Stimulated activated CD4-positive, alpha-beta T cell treated with anti-CD3 and anti-CD28 coated beads, Interleukin-15, amount 100 ng/mL, for 24 hours (primary cell): ENCODE data around the gene AIMP2.
"Not testable (repeated sequence)": the region's sequence is repeated elsewhere in the genome, so short reads cannot be mapped to it uniquely, and the experiment has no call there.

Experiments
- DNase-seq: peaks from one replicate; pipeline ENCODE4 v3.0.0-alpha.2; 2020

Gene AIMP2

GRCh38 chr7:6008668-6009611, at the start of gene AIMP2, which contains the start of gene PMS2:
AIMP2 (plus strand) TSS chr7:6009272; CDS start chr7:6009364, 92 bp downstream.
PMS2 (minus strand) TSS chr7:6009049; CDS start chr7:6009019, 30 bp downstream.
- DNase-seq: peak; percentile 99

DNA sequence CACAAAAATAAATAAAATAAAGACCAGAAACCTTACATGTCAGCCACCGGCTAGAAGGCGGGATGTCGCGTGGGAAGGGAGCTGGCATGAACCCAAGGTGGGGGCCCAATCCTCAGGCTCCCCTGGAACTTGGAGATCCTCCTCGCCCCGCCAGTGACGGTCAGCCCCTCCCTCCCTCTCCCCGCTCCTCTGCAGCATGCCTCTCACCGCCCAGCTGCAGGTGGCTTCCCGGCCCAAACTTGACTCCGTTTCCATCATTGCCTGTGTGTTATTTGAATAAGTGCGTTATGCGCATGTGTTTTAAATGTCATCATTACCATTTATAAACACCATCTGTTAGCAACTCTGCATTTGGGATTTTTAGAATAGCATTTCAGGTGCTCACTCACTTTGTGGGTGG, 45.9 kb upstream of the AIMP2 start:
- not testable (repeated sequence) for DNase-seq

GRCh38 chr7:5963810-5964209, 45.3 kb upstream of the AIMP2 start:
- not testable (repeated sequence) for DNase-seq

GRCh38 chr7:5970347-5970911, 38.6 kb upstream of the AIMP2 start, which contains the start of gene RSPH10B:
RSPH10B (minus strand) TSS chr7:5970689; CDS start chr7:5967116, 3,573 bp downstream.
- DNase-seq: not testable (repeated sequence)

GRCh38 chr7:5973580-5973979, 35.5 kb upstream of the AIMP2 start:
- DNase-seq: not testable (repeated sequence)

GRCh38 chr7:5979680-5980314, 29.3 kb upstream of the AIMP2 start:
- not testable (repeated sequence) for DNase-seq

- not testable (repeated sequence) for DNase-seq
These were observed 22.0 kb upstream of the AIMP2 start for GRCh38 chr7:5987061-5987460.

- peak; percentile 22 for DNase-seq
These were observed 11.8 kb upstream of the AIMP2 start for GRCh38 chr7:5997210-5997808.

GRCh38 chr7:6007386-6007785, 1.7 kb upstream of the AIMP2 start:
- no peak for DNase-seq

DNA sequence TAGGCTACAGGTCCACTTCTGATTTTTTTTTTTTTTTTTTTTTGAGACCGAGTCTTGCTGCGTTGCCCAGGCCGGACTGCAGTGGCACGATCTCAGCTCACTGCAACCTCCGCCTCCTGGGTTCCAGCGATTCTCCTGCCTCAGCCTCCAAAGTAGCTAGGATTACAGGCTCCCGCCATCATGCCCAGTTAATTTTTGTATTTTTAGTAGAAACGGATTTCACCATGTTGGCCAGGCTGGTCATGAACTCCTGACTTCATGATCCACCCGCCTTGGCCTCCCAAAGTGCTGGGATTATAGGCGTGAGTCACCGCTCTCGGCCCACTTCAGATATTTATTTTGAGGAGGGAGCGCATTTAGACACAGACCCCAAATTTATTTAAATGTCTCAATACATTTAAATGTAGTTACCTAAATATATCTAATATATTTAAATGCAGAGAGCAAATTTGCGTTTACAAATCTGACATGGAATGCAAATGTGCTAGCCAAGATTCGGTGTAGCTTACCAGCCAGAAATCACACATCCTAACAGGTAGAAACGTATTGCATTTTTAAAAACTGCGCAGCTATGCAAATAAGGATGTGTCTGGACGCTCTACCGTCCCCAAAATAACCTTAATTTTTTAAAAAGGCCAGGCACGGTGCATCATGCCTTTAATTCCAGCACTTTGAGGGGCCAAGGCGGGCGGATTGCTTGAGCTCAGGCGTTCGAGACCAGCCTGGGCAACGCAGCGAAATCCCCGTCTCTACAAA, 1.1 kb upstream of the AIMP2 start:
- DNase-seq: not testable (repeated sequence)

DNA sequence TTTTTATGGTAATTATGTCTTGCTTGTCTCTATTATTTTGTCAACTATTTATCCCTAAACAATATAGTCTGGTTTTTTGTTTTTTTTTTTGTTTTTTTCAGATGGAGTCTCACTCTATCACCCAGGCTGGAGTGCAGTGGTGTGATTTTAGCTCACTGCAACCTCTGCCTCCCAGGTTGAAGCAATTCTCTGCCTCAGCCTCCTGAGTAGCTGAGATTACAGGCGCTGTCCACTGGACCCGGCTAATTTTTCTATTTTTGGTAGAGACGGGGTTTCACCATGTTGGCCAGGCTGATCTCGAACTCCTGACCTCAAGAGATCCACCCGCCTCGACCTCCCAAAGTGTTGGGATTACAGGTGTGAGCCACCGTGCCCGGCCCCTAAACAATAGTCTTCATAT, 1.3 kb downstream of the AIMP2 start:
- not testable (repeated sequence) for DNase-seq

DNA sequence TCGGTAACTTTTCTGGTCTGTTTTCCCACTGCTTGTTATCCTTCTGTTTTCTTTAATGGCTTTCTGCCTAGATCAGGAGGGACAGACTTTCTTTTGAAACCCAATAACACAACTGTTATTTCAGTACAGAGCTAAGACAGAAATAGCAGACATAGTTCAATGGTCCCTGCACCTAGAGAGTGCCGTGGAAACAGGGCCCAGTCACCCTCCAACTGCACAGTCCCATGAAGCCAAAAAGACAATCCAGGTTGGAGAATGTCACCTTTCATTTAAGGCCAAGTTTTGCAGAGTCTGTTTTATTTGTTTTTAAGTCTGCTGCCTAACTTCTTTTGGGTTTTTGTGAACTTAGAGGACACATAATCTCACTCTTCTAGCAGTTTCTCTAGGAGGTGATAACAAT, 2.5 kb downstream of the AIMP2 start:
- no peak for DNase-seq

DNA sequence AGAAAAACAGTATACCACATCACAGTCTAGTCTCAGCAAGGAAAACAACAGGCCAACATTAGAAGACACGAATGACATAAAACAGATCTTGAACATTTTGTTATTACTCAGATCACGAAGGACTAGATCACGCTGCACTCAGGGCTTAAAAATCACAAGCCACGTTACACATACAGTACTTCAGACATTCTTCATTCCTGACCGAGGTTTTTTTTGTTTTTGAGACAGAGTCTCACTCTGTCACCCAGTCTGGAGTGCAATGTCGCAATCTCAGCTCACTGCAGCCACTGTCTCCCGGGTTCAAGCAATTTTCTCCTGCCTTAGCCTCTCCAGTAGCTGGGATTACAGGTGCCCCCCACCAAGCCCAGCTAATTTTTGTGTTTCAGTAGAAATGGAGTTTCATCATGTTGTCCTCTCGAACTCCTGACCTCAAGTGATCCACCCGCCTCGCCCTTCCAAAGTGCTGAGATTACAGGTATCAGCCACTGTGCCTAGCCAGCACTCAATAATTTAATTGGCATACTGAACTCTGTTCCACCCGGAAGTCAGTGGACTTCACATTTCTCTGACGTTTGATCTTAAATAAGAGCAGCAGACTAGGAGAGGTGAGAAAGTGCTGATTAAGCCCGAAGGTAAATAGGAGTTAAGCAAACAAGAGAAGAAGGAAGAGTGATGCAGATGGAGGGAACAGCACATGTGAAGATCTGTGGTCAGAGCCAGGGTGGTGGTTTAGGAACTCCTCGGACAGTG, 3.5 kb downstream of the AIMP2 start:
- DNase-seq: no peak

GRCh38 chr7:6015917-6016652, 7.0 kb downstream of the AIMP2 start:
- DNase-seq: no peak

DNA sequence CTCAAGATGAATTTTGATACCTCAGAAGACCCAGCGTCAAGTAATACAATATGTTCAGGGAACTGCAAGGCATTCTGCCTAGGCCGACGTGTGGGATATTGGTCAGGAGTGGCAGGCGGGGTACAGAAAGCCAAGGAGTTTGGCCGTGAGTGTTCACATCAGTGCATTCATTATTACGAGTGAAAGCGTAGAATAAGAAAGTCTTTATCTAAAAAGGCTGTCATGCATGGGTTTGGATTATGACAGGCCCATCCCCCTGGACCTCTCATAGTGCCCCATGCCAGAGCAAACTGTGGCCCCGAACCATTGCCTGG, 7.5 kb downstream of the AIMP2 start:
- DNase-seq: no peak

GRCh38 chr7:6020371-6021286, 11.6 kb downstream of the AIMP2 start:
- no peak for DNase-seq

DNA sequence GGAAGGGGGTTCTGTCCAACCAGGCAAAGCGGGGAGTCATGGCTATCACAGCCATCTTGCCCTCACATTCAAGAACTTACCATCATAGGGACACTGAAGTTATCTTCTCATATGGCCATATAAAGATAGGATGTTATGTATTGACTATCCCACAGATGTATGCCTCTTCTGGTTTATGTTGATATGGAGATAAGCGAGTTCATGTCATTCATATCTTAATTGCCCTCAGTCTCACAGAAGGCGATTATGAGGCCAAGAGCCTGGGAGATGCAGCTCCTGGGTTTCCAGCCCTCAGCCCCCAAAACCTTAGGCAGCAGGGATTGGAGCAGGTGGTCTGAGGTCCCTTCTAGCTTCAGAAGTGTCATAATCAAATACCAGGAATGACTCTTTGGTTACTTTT, 13.6 kb downstream of the AIMP2 start:
- no peak for DNase-seq

DNA sequence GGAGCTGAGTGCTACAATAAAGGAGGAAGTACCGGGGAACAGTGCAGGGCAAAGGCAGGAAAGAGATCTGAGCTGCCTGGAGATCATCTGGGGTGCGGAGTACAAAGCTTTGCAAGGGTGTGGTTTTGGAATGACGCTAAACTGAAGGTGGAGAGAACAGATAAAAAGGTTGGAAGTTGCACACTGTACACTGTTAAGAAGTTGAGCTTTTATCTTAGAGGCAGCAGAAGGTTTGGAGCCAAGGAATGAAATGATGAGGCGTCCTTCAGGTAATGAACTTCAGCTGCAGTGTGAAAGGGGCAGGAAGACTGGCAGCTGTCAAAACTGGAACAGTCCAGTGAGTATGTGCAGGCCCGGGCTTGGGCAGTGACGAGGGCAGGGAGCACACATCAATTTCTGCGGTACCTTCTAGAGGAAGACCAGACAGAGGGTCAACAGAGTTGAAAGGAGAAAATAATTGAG, 14.9 kb downstream of the AIMP2 start:
- no peak for DNase-seq

GRCh38 chr7:6026011-6026819, 17.1 kb downstream of the AIMP2 start:
- DNase-seq: peak; percentile 75
